ENCODE results near the gene ITGAE.
"Not testable (repeated sequence)": the region's sequence is repeated elsewhere in the genome, so short reads cannot be mapped to it uniquely, and the experiment has no call there.

The ITGAE gene

GRCh38 chr17:3723556-3724377, 77.2 kb downstream of the ITGAE start, which contains the start of gene HASPIN:
HASPIN (plus strand) TSS chr17:3723903; CDS start chr17:3723936, 33 bp downstream.
- DNase-seq = peak; percentile 82 to 96

GRCh38 chr17:3723188-3723555, 77.8 kb downstream of the ITGAE start:
- DNase-seq = no peak

GRCh38 chr17:3722716-3723115, 78.3 kb downstream of the ITGAE start:
- no peak for DNase-seq

- no peak for DNase-seq
Measured at GRCh38 chr17:3719265-3719664, 81.7 kb downstream of the ITGAE start.

- DNase-seq = no peak
Measured at GRCh38 chr17:3718201-3718600, 82.8 kb downstream of the ITGAE start.

- DNase-seq = no peak
Measured at GRCh38 chr17:3715296-3715695, 85.7 kb downstream of the ITGAE start.

- no peak for DNase-seq
Measured at GRCh38 chr17:3712811-3713463, 88.1 kb downstream of the ITGAE start.

- no peak for DNase-seq
Measured at GRCh38 chr17:3710951-3711383, 90.0 kb downstream of the ITGAE start.

- DNase-seq = no peak
Measured at GRCh38 chr17:3708366-3708765, 92.6 kb downstream of the ITGAE start.

- DNase-seq = not testable (repeated sequence)
Measured at GRCh38 chr17:3705718-3705984, 95.3 kb downstream of the ITGAE start.

GRCh38 chr17:3704931-3705717, 95.9 kb downstream of the ITGAE start:
- DNase-seq = no peak

- not testable (repeated sequence) for DNase-seq
Measured at GRCh38 chr17:3702041-3702539, 98.9 kb downstream of the ITGAE start.

- no peak for DNase-seq
Measured at GRCh38 chr17:3699951-3700350, 101.0 kb downstream of the ITGAE start.

- no peak for DNase-seq
Measured at GRCh38 chr17:3698139-3698538, 102.8 kb downstream of the ITGAE start.

GRCh38 chr17:3697103-3697476, 103.9 kb downstream of the ITGAE start:
- DNase-seq = no peak

- no peak for DNase-seq
Measured at GRCh38 chr17:3695723-3696411, 105.1 kb downstream of the ITGAE start, which contains the start of gene P2RX5. P2RX5 (minus strand) TSS chr17:3696155; CDS start chr17:3696005, 150 bp downstream.

GRCh38 chr17:3695129-3695722, 105.8 kb downstream of the ITGAE start:
- no peak for DNase-seq

GRCh38 chr17:3693829-3694231, 107.2 kb downstream of the ITGAE start:
- no peak for DNase-seq

GRCh38 chr17:3693141-3693540, 107.8 kb downstream of the ITGAE start:
- no peak for DNase-seq

- no peak for DNase-seq
Measured at GRCh38 chr17:3692346-3692745, 108.6 kb downstream of the ITGAE start.

- DNase-seq = no peak
Measured at GRCh38 chr17:3691617-3692067, 109.3 kb downstream of the ITGAE start.

- DNase-seq = no peak
Measured at GRCh38 chr17:3690094-3690715, 110.8 kb downstream of the ITGAE start.

Data from NCI-H446 (cell line).